Neuronal stem cell (in vitro differentiated cells): ENCODE measurements around the gene PPL.

Experiments
- DNase-seq: peaks from one replicate; pipeline ENCODE4 v3.0.0-alpha.2; 2013; ENCODE audit warnings: low spot score
- H2AFZ ChIP-seq: one replicate; pipeline ENCODE4 v1.6.1; 2013; ENCODE audit warnings: mild to moderate bottlenecking, low read length, inconsistent platforms
- H2AK5ac ChIP-seq: 2 replicates; pipeline ENCODE4 v1.6.1; 2013; ENCODE audit warnings: low read depth, mild to moderate bottlenecking, inconsistent platforms, low read length, moderate library complexity, mixed read lengths
- H2BK120ac ChIP-seq: 2 replicates; pipeline ENCODE4 v1.6.1; 2013; ENCODE audit warnings: low read depth, mild to moderate bottlenecking, inconsistent platforms, low read length, moderate library complexity, mixed read lengths
- H2BK12ac ChIP-seq: one replicate; pipeline ENCODE4 v1.6.1; 2013; ENCODE audit warnings: low read length, inconsistent platforms
- H2BK15ac ChIP-seq: 2 replicates; pipeline ENCODE4 v1.6.1; 2013; ENCODE audit warnings: mild to moderate bottlenecking, low read length, inconsistent platforms, mixed read lengths
- H2BK5ac ChIP-seq: one replicate; pipeline ENCODE4 v1.6.1; 2013; ENCODE audit warnings: inconsistent platforms, mild to moderate bottlenecking, low read length, moderate library complexity
- H3K14ac ChIP-seq: one replicate; pipeline ENCODE4 v1.6.1; 2013; ENCODE audit warnings: low read length, inconsistent platforms
- H3K18ac ChIP-seq: 2 replicates; pipeline ENCODE4 v1.6.1; 2013; ENCODE audit warnings: low read length, inconsistent platforms
- H3K23ac ChIP-seq: 2 replicates; pipeline ENCODE4 v1.6.1; 2013; ENCODE audit warnings: low read depth, mild to moderate bottlenecking, mixed read lengths, low read length, inconsistent platforms; ENCODE audit not compliant: poor library complexity
- H3K27ac ChIP-seq: replicated peaks from 3 replicates; pipeline ENCODE4 v1.5.1; 2013; ENCODE audit warnings: low read length, inconsistent platforms
- H3K27me3 ChIP-seq, 3 experiments: 2 replicates each; pipeline ENCODE4 v1.6.1; 2013; ENCODE audit warnings: low read length in 3 of 3, mild to moderate bottlenecking in 2 of 3, inconsistent platforms in 1 of 3, low read depth in 1 of 3, mixed read lengths in 1 of 3, moderate library complexity in 1 of 3; ENCODE audit not compliant: control insufficient read depth in 3 of 3, insufficient read depth in 3 of 3
- H3K36me3 ChIP-seq, 2 donors: replicated peaks in 1 of 2; 2 replicates each; pipeline ENCODE4 v1.6.1; 2013; ENCODE audit warnings: low read length in 2 of 2; ENCODE audit not compliant: control insufficient read depth in 2 of 2, insufficient read depth in 2 of 2
- H3K4ac ChIP-seq: 2 replicates; pipeline ENCODE4 v1.6.1; 2013; ENCODE audit warnings: inconsistent platforms, mild to moderate bottlenecking, low read length, moderate library complexity
- H3K4me1 ChIP-seq, 2 donors: 1 replicate in 1 of 2; 2 replicates in 1 of 2; pipeline ENCODE4 v1.6.1; 2013; ENCODE audit warnings: low read length in 2 of 2, low read depth in 1 of 2; ENCODE audit not compliant: control insufficient read depth in 2 of 2, insufficient read depth in 1 of 2
- H3K4me2 ChIP-seq: one replicate; pipeline ENCODE4 v1.6.1; 2013; ENCODE audit warnings: mild to moderate bottlenecking, low read length, inconsistent platforms; ENCODE audit not compliant: insufficient read depth, poor library complexity, severe bottlenecking
- H3K4me3 ChIP-seq, 2 donors: 2 replicates each; pipeline ENCODE4 v1.5.1; 2013; ENCODE audit warnings: low read length in 2 of 2, mild to moderate bottlenecking in 2 of 2, inconsistent platforms in 1 of 2, moderate library complexity in 1 of 2
- H3K79me1 ChIP-seq: one replicate; pipeline ENCODE4 v1.6.1; 2013; ENCODE audit warnings: low read depth, mild to moderate bottlenecking, inconsistent platforms, low read length, moderate library complexity
- H3K9ac ChIP-seq: one replicate; pipeline ENCODE4 v1.6.1; 2013; ENCODE audit warnings: mild to moderate bottlenecking, low read depth, low read length, inconsistent platforms; ENCODE audit not compliant: poor library complexity
- H3K9me3 ChIP-seq, 2 donors: replicated peaks in 1 of 2; 2 replicates each; pipeline versions ENCODE3 to v1.6.1; 2013; ENCODE audit warnings: low read length in 2 of 2, mild to moderate bottlenecking in 2 of 2, inconsistent platforms in 1 of 2, low read depth in 1 of 2, mixed read lengths in 1 of 2, moderate library complexity in 1 of 2; ENCODE audit not compliant: control insufficient read depth in 2 of 2, insufficient read depth in 1 of 2
- H4K8ac ChIP-seq: one replicate; pipeline ENCODE4 v1.6.1; 2013; ENCODE audit warnings: low read depth, mild to moderate bottlenecking, inconsistent platforms, low read length, moderate library complexity
- H4K91ac ChIP-seq: one replicate; pipeline ENCODE4 v1.6.1; 2013; ENCODE audit warnings: low read length, low read depth, mild to moderate bottlenecking, inconsistent platforms; ENCODE audit not compliant: poor library complexity
- WGBS, 2 donors: extraction: QIAGEN DNeasy Blood & Tissue Kit; methylation state at CpG; one replicate each; pipeline ENCODE4 v1.1.7; 2013; ENCODE audit warnings: missing lambda C conversion rate in 2 of 2, mixed read lengths in 1 of 2; ENCODE audit not compliant: insufficient read length in 2 of 2, insufficient replicate concordance in 1 of 2; ENCODE audit errors: extremely low coverage in 2 of 2; 5-methylcytosine and 5-hydroxymethylcytosine counted together

The PPL gene

GRCh38 chr16:4877380-4877685, 59.6 kb downstream of the PPL start:
- no peak overlapping the region for H2BK5ac ChIP-seq
- H4K8ac ChIP-seq = no peak overlapping the region
- H3K79me1 ChIP-seq = no peaks in the 10 kb centered on the region
- no peak overlapping the region for H3K4me3 ChIP-seq
- no CpG with 5 or more reads among the region's 14 CpGs for WGBS, 2 donors
- H4K91ac ChIP-seq = no peak overlapping the region
- H3K23ac ChIP-seq = no peak overlapping the region
- no peaks in the 10 kb centered on the region for H3K27me3 ChIP-seq
- H3K9ac ChIP-seq = no peak overlapping the region
- no peaks in the 10 kb centered on the region for H3K4me1 ChIP-seq
- no peak overlapping the region for H2BK120ac ChIP-seq
- no peak overlapping the region for H3K18ac ChIP-seq
- H3K4me2 ChIP-seq = no peak overlapping the region
- H3K4ac ChIP-seq = no peak overlapping the region
- H2BK15ac ChIP-seq = no peak overlapping the region
- no peak overlapping the region for H3K27ac ChIP-seq
- no peak overlapping the region for H2AK5ac ChIP-seq
- no peaks in the 10 kb centered on the region for H3K9me3 ChIP-seq
- H3K14ac ChIP-seq = no peak overlapping the region
- no peak for DNase-seq
- H2AFZ ChIP-seq = no peak overlapping the region
- H2BK12ac ChIP-seq = no peak overlapping the region
- H3K36me3 ChIP-seq = peaks cover 70 to 97% of the 10 kb centered on the region in 2 donors

GRCh38 chr16:4876646-4877379, 60.1 kb downstream of the PPL start:
- Histone ChIP-seq H3K27ac (no peak overlapping the region), H4K8ac (no peak overlapping the region), H4K91ac (no peak overlapping the region), H3K4me1 (no peaks in the 10 kb centered on the region), H3K27me3 (no peaks in the 10 kb centered on the region), H3K9ac (no peak overlapping the region), H2AK5ac (no peak overlapping the region), H2BK12ac (no peak overlapping the region), H3K4me3 (no peak overlapping the region), H3K36me3 (peaks cover 72 to 96% of the 10 kb centered on the region in 2 donors), H2BK120ac (no peak overlapping the region), H2BK5ac (no peak overlapping the region), H3K23ac (no peak overlapping the region), H2BK15ac (no peak overlapping the region), H3K9me3 (no peaks in the 10 kb centered on the region), H2AFZ (no peak overlapping the region), H3K14ac (no peak overlapping the region), H3K4me2 (no peak overlapping the region), H3K4ac (no peak overlapping the region), H3K79me1 (no peaks in the 10 kb centered on the region), H3K18ac (no peak overlapping the region)
- DNase-seq = no peak
- WGBS, 2 donors = no CpG with 5 or more reads among the region's 11 CpGs

GRCh38 chr16:4874666-4875065, 62.3 kb downstream of the PPL start:
- H2AK5ac ChIP-seq = no peak overlapping the region
- H3K23ac ChIP-seq = no peak overlapping the region
- no peak overlapping the region for H3K27ac ChIP-seq
- no peak overlapping the region for H3K14ac ChIP-seq
- no peak overlapping the region for H2AFZ ChIP-seq
- no peak overlapping the region for H2BK15ac ChIP-seq
- H3K9ac ChIP-seq = no peak overlapping the region
- no peak overlapping the region for H4K91ac ChIP-seq
- H3K18ac ChIP-seq = no peak overlapping the region
- DNase-seq = no peak
- H2BK120ac ChIP-seq = no peak overlapping the region
- no CpG with 5 or more reads among the region's 8 CpGs for WGBS, 2 donors
- H3K4me3 ChIP-seq = no peak overlapping the region
- H3K4ac ChIP-seq = no peak overlapping the region
- peaks cover 71 to 95% of the 10 kb centered on the region in 2 donors for H3K36me3 ChIP-seq
- H2BK5ac ChIP-seq = no peak overlapping the region
- H4K8ac ChIP-seq = no peak overlapping the region
- H3K79me1 ChIP-seq = no peaks in the 10 kb centered on the region
- no peaks in the 10 kb centered on the region for H3K27me3 ChIP-seq
- H3K4me2 ChIP-seq = no peak overlapping the region
- no peak overlapping the region for H2BK12ac ChIP-seq
- no peaks in the 10 kb centered on the region for H3K9me3 ChIP-seq
- H3K4me1 ChIP-seq = no peaks in the 10 kb centered on the region

- no peak overlapping the region for H3K4ac ChIP-seq
- no peak overlapping the region for H3K4me2 ChIP-seq
- no peaks in the 10 kb centered on the region for H3K9me3 ChIP-seq
- H2AK5ac ChIP-seq = no peak overlapping the region
- no peak overlapping the region for H3K9ac ChIP-seq
- no peak overlapping the region for H3K14ac ChIP-seq
- no peak overlapping the region for H3K27ac ChIP-seq
- H4K8ac ChIP-seq = no peak overlapping the region
- no CpG with 5 or more reads among the region's 3 CpGs for WGBS, 2 donors
- H2BK120ac ChIP-seq = no peak overlapping the region
- H3K18ac ChIP-seq = no peak overlapping the region
- H2BK5ac ChIP-seq = no peak overlapping the region
- H3K79me1 ChIP-seq = no peaks in the 10 kb centered on the region
- no peak overlapping the region for H3K23ac ChIP-seq
- no peaks in the 10 kb centered on the region for H3K27me3 ChIP-seq
- no peak overlapping the region for H2BK15ac ChIP-seq
- no peak overlapping the region for H3K4me3 ChIP-seq
- H2BK12ac ChIP-seq = no peak overlapping the region
- no peak for DNase-seq
- peaks cover 70 to 95% of the 10 kb centered on the region in 2 donors for H3K36me3 ChIP-seq
- H3K4me1 ChIP-seq = no peaks in the 10 kb centered on the region
- no peak overlapping the region for H4K91ac ChIP-seq
- H2AFZ ChIP-seq = no peak overlapping the region
Measured at GRCh38 chr16:4873091-4873490, 63.9 kb downstream of the PPL start.
